Epidermal melanocyte (primary cell): Measurements from ENCODE around the gene MAP3K4.

Experiments
- DNase-seq: peaks from one replicate; pipeline ENCODE4 v3.0.0; 2011; ENCODE audit warnings: low spot score; ENCODE audit not compliant: insufficient read length

The MAP3K4 gene

DNA sequence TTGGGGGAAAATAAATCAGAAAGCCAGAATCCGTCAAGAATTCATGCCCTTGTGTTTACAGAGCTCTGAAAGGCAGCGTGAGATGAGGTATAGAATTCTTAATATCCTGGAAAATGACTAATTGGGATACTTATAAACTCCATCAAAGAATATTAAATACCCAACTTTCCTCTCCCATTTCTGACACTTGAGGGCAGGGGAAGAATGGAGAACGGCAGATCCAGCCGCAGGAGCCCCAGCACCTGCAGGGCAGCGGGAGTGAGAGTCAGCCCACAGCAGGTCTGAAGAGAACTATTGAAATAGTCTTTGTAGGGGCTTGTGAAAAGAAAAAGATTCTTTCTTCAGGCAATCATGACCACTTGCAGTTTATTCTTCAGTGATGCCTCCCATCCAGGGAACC is 175.1 kb downstream of the MAP3K4 start:
- no peak for DNase-seq
